Endothelial cell of umbilical vein (primary cell): ENCODE results near the gene GNAT1. TPM values are rescaled to one million over a fixed set of nuclear protein-coding genes. Genes with fewer than 3 reads are reported as not detected.

ENCODE experiments used
- BruUV-seq: library from RNA; stranded (reverse); fragments of 400-500 nt; replicated peaks from 2 replicates; lab custom pipeline; 2021; lab: Mats Ljungman, UMichigan
- CTCF ChIA-PET: fragments of 300-600, 350-600 bp; sonication (Branson Sonifier 250); formaldehyde crosslinking; loops from one replicate; lab custom pipeline; 2021; ENCODE audit warnings: antibody characterized with exemption, inconsistent platforms; lab: Charles Lee
- POLR2A ChIA-PET: fragments of 300-600, 350-600 bp; sonication (Branson Sonifier 250); formaldehyde crosslinking; loops from one replicate; lab custom pipeline; 2021; ENCODE audit warnings: antibody characterized with exemption, inconsistent platforms; lab: Charles Lee
- DNase-seq: peaks from one replicate; pipeline ENCODE4 v3.0.0-alpha.2; 2011; ENCODE audit warnings: low read depth, low spot score
- FAIRE-seq: peaks from 2 replicates; lab custom pipeline; 2011; peaks lifted over from hg19 to GRCh38; lab: Jason Lieb, UNC
- H2AFZ ChIP-seq: 2 replicates; pipeline ENCODE4 v1.6.0; 2012; ENCODE audit warnings: low read depth, low read length, control low read depth, inconsistent platforms
- H3K27ac ChIP-seq: 2 replicates; pipeline ENCODE4 v1.5.1; 2011; ENCODE audit warnings: low read depth, mild to moderate bottlenecking, control low read depth, low read length, moderate library complexity; ENCODE audit not compliant: insufficient read depth
- H3K27me3 ChIP-seq, 2 experiments: 2 replicates each; pipeline versions ENCODE4 v1.6.0 to v1.6.1; 2011; ENCODE audit warnings: low read length in 2 of 2, mixed read lengths in 1 of 2; ENCODE audit not compliant: control insufficient read depth in 2 of 2, insufficient read depth in 2 of 2
- H3K36me3 ChIP-seq, 2 experiments: 2 replicates in 1 of 2; 3 replicates in 1 of 2; pipeline ENCODE4 v1.5.1; 2011; ENCODE audit warnings: low read length in 2 of 2, mild to moderate bottlenecking in 1 of 2, moderate library complexity in 1 of 2; ENCODE audit not compliant: control insufficient read depth in 2 of 2, insufficient read depth in 2 of 2; ENCODE audit errors: extremely low read depth in 1 of 2
- H3K4me1 ChIP-seq: 3 replicates; pipeline ENCODE4 v1.5.1; 2011; ENCODE audit warnings: mild to moderate bottlenecking, low read length; ENCODE audit not compliant: control insufficient read depth, insufficient read depth; ENCODE audit errors: extremely low read depth
- H3K4me2 ChIP-seq: 2 replicates; pipeline ENCODE4 v1.6.1; 2011; ENCODE audit warnings: low read length, control low read depth, mixed read lengths; ENCODE audit not compliant: insufficient read depth
- H3K4me3 ChIP-seq, 3 experiments: fragments of 200-600 bp in 1 of 3; sonication (generic), shearing (Covaris generic) in 1 of 3; replicated peaks in 1 of 3; 2 replicates each; pipeline ENCODE4 v1.5.1; 2011 to 2016; ENCODE audit warnings: control low read depth in 3 of 3, low read length in 3 of 3, mild to moderate bottlenecking in 2 of 3, inconsistent platforms in 1 of 3, low read depth in 1 of 3, moderate library complexity in 1 of 3; ENCODE audit not compliant: insufficient read depth in 1 of 3
- H3K79me2 ChIP-seq: 2 replicates; pipeline ENCODE4 v1.6.0; 2012; ENCODE audit warnings: low read length, inconsistent platforms; ENCODE audit not compliant: control insufficient read depth, insufficient read depth
- H3K9ac ChIP-seq: replicated peaks from 2 replicates; pipeline ENCODE3; 2011; ENCODE audit warnings: low read length, control low read depth; ENCODE audit not compliant: insufficient read depth; ENCODE audit errors: extremely low read depth
- H3K9me1 ChIP-seq: replicated peaks from 3 replicates; pipeline ENCODE4 v1.6.0; 2011; ENCODE audit warnings: mild to moderate bottlenecking, low read length; ENCODE audit not compliant: control insufficient read depth, insufficient read depth; ENCODE audit errors: extremely low read depth
- H3K9me3 ChIP-seq: replicated peaks from 2 replicates; pipeline ENCODE4 v1.5.1; 2012; ENCODE audit warnings: low read length, inconsistent platforms; ENCODE audit not compliant: control insufficient read depth, insufficient read depth
- H4K20me1 ChIP-seq: replicated peaks from 2 replicates; pipeline ENCODE3; 2011; ENCODE audit warnings: mild to moderate bottlenecking, low read length; ENCODE audit not compliant: control insufficient read depth, insufficient read depth; ENCODE audit errors: extremely low read depth
- CTCF ChIP-seq, 2 donors: IDR thresholded peaks; 1 replicate in 1 of 2; 2 replicates in 1 of 2; pipeline ENCODE4 v1.5.1; 2011; ENCODE audit warnings: low read length in 2 of 2, mild to moderate bottlenecking in 2 of 2, moderate library complexity in 2 of 2, control low read depth in 1 of 2, inconsistent platforms in 1 of 2, low read depth in 1 of 2; ENCODE audit not compliant: insufficient read depth in 1 of 2; ENCODE audit errors: extremely low read depth in 1 of 2
- EZH2 ChIP-seq: IDR thresholded peaks from 2 replicates; pipeline ENCODE4 v1.6.1; 2012; ENCODE audit warnings: borderline replicate concordance, low read depth, mild to moderate bottlenecking, moderate library complexity, low read length, inconsistent platforms; ENCODE audit not compliant: severe bottlenecking
- FOS ChIP-seq: IDR thresholded peaks from 2 replicates; pipeline ENCODE4 v1.6.1; 2011; ENCODE audit warnings: mild to moderate bottlenecking, low read length, moderate library complexity, borderline replicate concordance; ENCODE audit not compliant: insufficient read depth
- GATA2 ChIP-seq: IDR thresholded peaks from 2 replicates; pipeline ENCODE4 v1.7.0; 2011; ENCODE audit warnings: low read depth, mild to moderate bottlenecking, moderate library complexity, mixed read lengths, low read length; ENCODE audit not compliant: insufficient read length, insufficient read depth
- JUN ChIP-seq: IDR thresholded peaks from 2 replicates; pipeline ENCODE4 v1.6.1; 2011; ENCODE audit warnings: borderline replicate concordance, low read depth; ENCODE audit not compliant: insufficient read length, insufficient read depth
- MAX ChIP-seq: IDR thresholded peaks from 2 replicates; pipeline ENCODE4 v1.6.1; 2011; ENCODE audit not compliant: insufficient read depth, insufficient read length
- MYC ChIP-seq: IDR thresholded peaks from one replicate; pipeline ENCODE4 v1.6.1; 2011; ENCODE audit warnings: mild to moderate bottlenecking, low read depth, low read length
- POLR2A ChIP-seq: IDR thresholded peaks from 2 replicates; pipeline ENCODE4 v1.6.1; 2012; ENCODE audit warnings: low read depth, mild to moderate bottlenecking, control low read depth, low read length
- POLR2AphosphoS5 ChIP-seq: IDR thresholded peaks from 2 replicates; pipeline ENCODE4 v1.6.1; 2012; ENCODE audit warnings: low read depth, mild to moderate bottlenecking, control low read depth, low read length, moderate library complexity; ENCODE audit not compliant: insufficient read depth
- dilution Hi-C: fragments of 300-500 bp; cut with MboI; formaldehyde crosslinking; loops from one replicate; pipeline ENCODE4 v1.15.0; 2019; ENCODE audit warnings: low sequenced_read_pairs; ENCODE audit not compliant: extremely low pct_ligation_motif_present
- intact Hi-C: fragments of 100-400 bp; cut with micrococcal nuclease; formaldehyde crosslinking; loops from one replicate; pipeline ENCODE4 v1.10.0; 2022
- polyA plus RNA-seq, 4 experiments: library from polyadenylated mRNA; depleted of rRNA in 3 of 4; stranded (reverse) in 3 of 4; unstranded in 1 of 4; fragments of >200 nt; gene quantifications; 2 replicates each; pipeline versions ENCODE4 v1.2.1 to v1.2.3, GENCODE V29; 2011 to 2012; ENCODE audit warnings: missing spikeins in 1 of 4
- total RNA-seq: library from RNA; stranded (reverse); gene quantifications from 2 replicates; pipeline ENCODE4 v1.2.3, GENCODE V29; 2021

The GNAT1 gene
- total and polyA plus RNA-seq, 2 donors (not counting 3 experiments of a cell fraction or from before 2014, with no cell fraction given) = 0.77 TPM; not detected in 1

- BruUV-seq = no TSS peak
- Histone ChIP-seq H3K4me2 (no peak overlapping the region), H3K4me3 (no peak overlapping the region), H3K4me1 (peaks cover 5% of the 10 kb centered on the region), H3K9ac (no peak overlapping the region), H3K36me3 (no peaks in the 10 kb centered on the region), H3K79me2 (no peaks in the 10 kb centered on the region), H3K9me1 (no peaks in the 10 kb centered on the region), H2AFZ (peak overlapping the region; percentile 11), H3K27ac (no peak overlapping the region), H3K27me3 (peaks cover 11 to 13% of the 10 kb centered on the region in 2 experiments), H3K9me3 (no peaks in the 10 kb centered on the region), H4K20me1 (no peaks in the 10 kb centered on the region)
- no peak for TF ChIP-seq JUN
- peak; percentile 45 for TF ChIP-seq EZH2
- no peak for TF ChIP-seq POLR2AphosphoS5
- no peak for TF ChIP-seq MAX
- no peak for TF ChIP-seq MYC
- no peak for TF ChIP-seq POLR2A
- TF ChIP-seq FOS = no peak
- no peak for TF ChIP-seq GATA2
- peak; percentile 80 to 94 for TF ChIP-seq CTCF (IDR thresholded peaks at IDR 0.05; ENCODE audit: extremely low read depth in 1 of 2, insufficient read depth in 1 of 2, low read depth in 1 of 2, low read length in 2 of 2)
- FAIRE-seq (peak; percentile 86), DNase-seq (peak; percentile 71)
- dilution Hi-C loops (no loop called here), intact Hi-C loops (loop anchor here (1.0 to 5.0 kb wide), 3 partner anchors 32 to 348 kb away; no protein-coding TSS in a partner anchor)
- CTCF ChIA-PET = interaction anchor here (0.6 to 12.0 kb wide), 30 partner anchors 10 to 348 kb away, joined by 3 to 314 read pairs (median 9); partner anchors contain the start of genes GNAI2, HYAL2, SEMA3B and SLC38A3
- POLR2A ChIA-PET = interaction anchor here (1.6 kb wide), 1 partner anchor 31 kb away, joined by 7 read pairs; no protein-coding TSS in a partner anchor
Measured at GRCh38 chr3:50194128-50194902, 2.9 kb downstream of the GNAT1 start.
